GM23338 (cell line): Measurements from ENCODE around the gene MSANTD1. TPM values are rescaled to one million over a fixed set of nuclear protein-coding genes. Genes with fewer than 3 reads are reported as not detected.

Source experiments
- ATAC-seq: fragments of 200-7000 bp; cut with Tn5 transposase; 3 replicates; pipeline ENCODE4 v1.9.1; 2020
- DNase-seq: peaks from one replicate; pipeline ENCODE4 v3.0.0-alpha.2; 2015; ENCODE audit warnings: low spot score
- H2AFZ ChIP-seq: fragments of 200-600 bp; sonication (generic); 2 replicates; pipeline ENCODE4 v1.8.0; 2016; ENCODE audit warnings: antibody characterized with exemption, mild to moderate bottlenecking, moderate library complexity
- H3F3A ChIP-seq: fragments of 200-600 bp; sonication (generic); replicated peaks from 2 replicates; pipeline ENCODE4 v1.8.0; 2017; ENCODE audit warnings: antibody characterized with exemption, mixed run types, low read depth
- H3K27ac ChIP-seq: fragments of 200-600 bp; sonication (generic); 2 replicates; pipeline ENCODE4 v1.6.1; 2016; ENCODE audit warnings: low read depth
- H3K27me3 ChIP-seq: fragments of 200-600 bp; sonication (generic); 2 replicates; pipeline ENCODE4 v1.8.0; 2016; ENCODE audit warnings: mild to moderate bottlenecking, mixed run types, moderate library complexity; ENCODE audit not compliant: insufficient read depth
- H3K36me3 ChIP-seq: fragments of 200-600 bp; sonication (generic); 2 replicates; pipeline ENCODE4 v1.8.0; 2016; ENCODE audit warnings: mild to moderate bottlenecking; ENCODE audit not compliant: insufficient read depth
- H3K4me1 ChIP-seq: fragments of 200-600 bp; sonication (generic); 2 replicates; pipeline ENCODE4 v1.8.0; 2016; ENCODE audit warnings: mild to moderate bottlenecking, moderate library complexity; ENCODE audit not compliant: insufficient read depth
- H3K4me2 ChIP-seq: fragments of 200-600 bp; sonication (generic); 2 replicates; pipeline ENCODE4 v1.7.1; 2017; ENCODE audit warnings: mixed run types
- H3K4me3 ChIP-seq: fragments of 200-600 bp; sonication (generic); 2 replicates; pipeline ENCODE4 v1.6.1; 2016; ENCODE audit warnings: mixed run types
- H3K79me2 ChIP-seq: fragments of 200-600 bp; sonication (generic); replicated peaks from 2 replicates; pipeline ENCODE4 v1.8.0; 2017; ENCODE audit warnings: mild to moderate bottlenecking; ENCODE audit not compliant: insufficient read depth
- H3K9me2 ChIP-seq: fragments of 200-600 bp; sonication (generic); 2 replicates; pipeline ENCODE4 v1.8.0; 2017; ENCODE audit not compliant: insufficient read depth
- H4K20me1 ChIP-seq: fragments of 200-600 bp; sonication (generic); replicated peaks from 2 replicates; pipeline ENCODE4 v1.8.0; 2017; ENCODE audit warnings: mild to moderate bottlenecking; ENCODE audit not compliant: insufficient read depth
- H3K27ac Mint-ChIP-seq: 2 replicates; pipeline ENCODE4 v1.8.0; 2020; ENCODE audit warnings: inconsistent platforms, mild to moderate bottlenecking, moderate library complexity, mixed read lengths
- H3K27me3 Mint-ChIP-seq: 3 replicates; pipeline ENCODE4 v1.8.0; 2022; ENCODE audit warnings: low read depth, mild to moderate bottlenecking, moderate library complexity, mixed read lengths, inconsistent platforms; ENCODE audit not compliant: insufficient read depth, poor library complexity
- H3K36me3 Mint-ChIP-seq: 3 replicates; pipeline ENCODE4 v1.8.0; 2021; ENCODE audit warnings: low read depth, mild to moderate bottlenecking, inconsistent platforms, moderate library complexity, mixed read lengths
- H3K4me1 Mint-ChIP-seq: 3 replicates; pipeline ENCODE4 v1.8.0; 2020; ENCODE audit warnings: mild to moderate bottlenecking, inconsistent platforms, mixed read lengths
- H3K4me3 Mint-ChIP-seq: 3 replicates; pipeline ENCODE4 v1.8.0; 2021; ENCODE audit warnings: moderate library complexity, mild to moderate bottlenecking, inconsistent platforms, mixed read lengths
- H3K9me3 Mint-ChIP-seq: 3 replicates; pipeline ENCODE4 v1.8.0; 2020; ENCODE audit warnings: moderate library complexity, mild to moderate bottlenecking, inconsistent platforms, mixed read lengths
- CTCF ChIP-seq, 2 experiments: fragments of 200-600 bp in 1 of 2; sonication (generic) in 1 of 2; conservative IDR thresholded peaks; 2 replicates each; pipeline versions ENCODE4 v1.5.1 to v1.6.1; 2016 to 2017; ENCODE audit warnings: antibody characterized with exemption in 2 of 2, low read depth in 2 of 2, mild to moderate bottlenecking in 2 of 2, moderate library complexity in 1 of 2
- ETS1 ChIP-seq: IDR thresholded peaks from 2 replicates; pipeline ENCODE4 v1.6.1; 2016; ENCODE audit warnings: antibody characterized with exemption
- EZH2 ChIP-seq: fragments of 200-600 bp; sonication (generic); IDR thresholded peaks from one replicate; pipeline ENCODE4 v1.8.0; 2017; ENCODE audit warnings: antibody characterized with exemption, mild to moderate bottlenecking, low read depth; ENCODE audit not compliant: unreplicated experiment
- EZH2phosphoT487 ChIP-seq: fragments of 200-600 bp; sonication (generic); IDR thresholded peaks from one replicate; pipeline ENCODE4 v1.8.1; 2018; ENCODE audit warnings: antibody characterized with exemption; ENCODE audit not compliant: unreplicated experiment
- JUNB ChIP-seq: IDR thresholded peaks from one replicate; pipeline ENCODE4 v1.6.1; 2016; ENCODE audit warnings: antibody characterized with exemption; ENCODE audit not compliant: unreplicated experiment
- NANOG ChIP-seq: IDR thresholded peaks from 2 replicates; pipeline ENCODE4 v1.6.1; 2016; ENCODE audit warnings: antibody characterized with exemption, borderline replicate concordance
- POLR2AphosphoS5 ChIP-seq: IDR thresholded peaks from 2 replicates; pipeline ENCODE4 v1.6.1; 2016; ENCODE audit warnings: antibody characterized with exemption, low read depth
- STAT1 ChIP-seq: IDR thresholded peaks from one replicate; pipeline ENCODE4 v1.6.1; 2016; ENCODE audit warnings: antibody characterized with exemption; ENCODE audit not compliant: unreplicated experiment
- ZNF331 ChIP-seq: fragments of 250-450 bp; sonication (Bioruptor Pico); IDR thresholded peaks from 2 replicates; pipeline ENCODE4 v1.5.0; 2020; ENCODE audit warnings: low read depth, mild to moderate bottlenecking, moderate library complexity
- ZNF462 ChIP-seq: fragments of 250-450 bp; sonication (Bioruptor Pico); IDR thresholded peaks from 2 replicates; pipeline ENCODE4 v1.5.0; 2020; ENCODE audit warnings: mild to moderate bottlenecking, moderate library complexity
- polyA plus RNA-seq: library from polyadenylated mRNA; unstranded; fragments of >200 nt; fragmentation: Nextera tagmentation; extraction: Ambion mirVana; gene quantifications from 2 replicates; pipeline ENCODE4 v1.2.1, GENCODE V29; 2016
- total RNA-seq: library from RNA; depleted of rRNA; stranded (reverse); fragments of >200 nt; shearing (Covaris generic); gene quantifications from 2 replicates; pipeline ENCODE4 v1.2.3, GENCODE V29; 2014

Gene MSANTD1
- total and polyA plus RNA-seq, 2 experiments from 2014 or later: 0.29 to 1.0 TPM

GRCh38 chr4:3217266-3217665 is 31.7 kb upstream of the MSANTD1 start:
- H3K9me3 Mint-ChIP-seq: no peaks in the 10 kb centered on the region
- H3K4me3 Mint-ChIP-seq: no peak overlapping the region
- Histone ChIP-seq H3F3A (no peaks in the 10 kb centered on the region), H3K27ac (no peak overlapping the region), H3K27me3 (no peaks in the 10 kb centered on the region), H3K4me1 (no peaks in the 10 kb centered on the region), H3K9me2 (no peaks in the 10 kb centered on the region), H2AFZ (no peak overlapping the region), H3K4me3 (no peak overlapping the region), H3K4me2 (no peak overlapping the region), H4K20me1 (no peaks in the 10 kb centered on the region; the same call in none of the 2 replicates), H3K36me3 (peaks cover 13% of the 10 kb centered on the region), H3K79me2 (no peaks in the 10 kb centered on the region)
- peaks cover 67% of the 10 kb centered on the region for H3K36me3 Mint-ChIP-seq
- DNase-seq (no peak), ATAC-seq (no peak)
- H3K27me3 Mint-ChIP-seq: peaks cover 4% of the 10 kb centered on the region
- H3K27ac Mint-ChIP-seq: no peak overlapping the region
- H3K4me1 Mint-ChIP-seq: no peaks in the 10 kb centered on the region
- no peak for TF ChIP-seq CTCF (conservative IDR thresholded peaks at IDR 0.05; ENCODE audit: low read depth in 2 of 2)

- Histone ChIP-seq H3K4me3 (no peak overlapping the region), H3K79me2 (no peaks in the 10 kb centered on the region), H2AFZ (no peak overlapping the region), H3F3A (no peaks in the 10 kb centered on the region), H3K4me2 (no peak overlapping the region), H3K27me3 (no peaks in the 10 kb centered on the region), H3K36me3 (peaks cover 12% of the 10 kb centered on the region), H4K20me1 (peaks cover under 1% of the 10 kb centered on the region), H3K9me2 (no peaks in the 10 kb centered on the region), H3K27ac (no peak overlapping the region), H3K4me1 (no peaks in the 10 kb centered on the region)
- H3K27me3 Mint-ChIP-seq: peaks cover 6% of the 10 kb centered on the region
- H3K4me3 Mint-ChIP-seq: no peak overlapping the region
- H3K9me3 Mint-ChIP-seq: no peaks in the 10 kb centered on the region
- no peak overlapping the region for H3K27ac Mint-ChIP-seq
- H3K36me3 Mint-ChIP-seq: peaks cover 65% of the 10 kb centered on the region
- H3K4me1 Mint-ChIP-seq: no peaks in the 10 kb centered on the region
- DNase-seq (no peak), ATAC-seq (no peak)
- TF ChIP-seq ZNF331: no peak
- TF ChIP-seq ZNF462 (CRISPR knock-in tag): no peak
- TF ChIP-seq POLR2AphosphoS5: no peak
- no peak for TF ChIP-seq STAT1
- TF ChIP-seq NANOG: no peak
- no peak for TF ChIP-seq EZH2phosphoT487
- TF ChIP-seq ETS1: no peak
- no peak for TF ChIP-seq CTCF (conservative IDR thresholded peaks at IDR 0.05; ENCODE audit: low read depth in 2 of 2)
- TF ChIP-seq EZH2: no peak
- TF ChIP-seq JUNB: no peak
These were observed 31.2 kb upstream of the MSANTD1 start for GRCh38 chr4:3217771-3218170.
